ENCODE results near the gene BOK. TPM values are rescaled to one million over a fixed set of nuclear protein-coding genes. Genes with fewer than 3 reads are reported as not detected.

Gene BOK
- total RNA-seq, result 100 to 1,000 TPM in 3 of 6 experiments, 10 to 100 TPM in 3; 50.1 to 119 (median 90.5) TPM
- long read RNA-seq, partial matches to known transcripts, result 10 of 28 reads
- long read RNA-seq, other reads (novel, unspliced or antisense), result 17 of 28 reads

GRCh38 chr2:241558532-241559322 lies at the start of gene BOK:
Gene BOK (plus strand): TSS chr2:241558745. CDS start chr2:241559484, 739 bp downstream.
- H3K4me3 ChIP-seq, result peak within 1 kb of the TSS; percentile 80 to 89 (median 88)
- DNase-seq (peak; percentile 82 to 90 (median 90)), ATAC-seq (peak; percentile 46 to 60 (median 58))
- H3K27ac ChIP-seq, result peak within 1 kb of the TSS; percentile 83 to 97 (median 97)
- intact Hi-C loops (cut with DNase I), result no loop called here
- H3K9me3 ChIP-seq, result no peaks in the 10 kb centered on the region
- peaks cover 0 to 17% (median 8%) of the 10 kb centered on the region in 4 donors for H3K4me1 ChIP-seq
- no peaks in the 10 kb centered on the region for H3K27me3 ChIP-seq
- WGBS (ENCODE audit: insufficient coverage, low coverage, low lambda C conversion rate, missing lambda C conversion rate), result 0% methylated on average over 23 of the region's 98 CpGs
- no peak for TF ChIP-seq CTCF (IDR thresholded peaks at IDR 0.05)
- TF ChIP-seq POLR2A (IDR thresholded peaks at IDR 0.05), result peak; percentile 49
- H3K36me3 ChIP-seq, result peaks cover 0 to 12% (median 4%) of the 10 kb centered on the region in 4 donors

GRCh38 chr2:241509155-241509784 lies 49.3 kb upstream of the BOK start:
- TF ChIP-seq CTCF (IDR thresholded peaks at IDR 0.05) (no peak), POLR2A (IDR thresholded peaks at IDR 0.05) (no peak)
- Histone ChIP-seq H3K27me3 (no peaks in the 10 kb centered on the region), H3K36me3 (no peaks in the 10 kb centered on the region), H3K4me3 (peak overlapping the region; percentile 49 to 91 (median 72)), H3K4me1 (peaks cover 0 to 19% (median 6%) of the 10 kb centered on the region in 4 donors), H3K9me3 (no peaks in the 10 kb centered on the region), H3K27ac (peak overlapping the region; percentile 34 to 61 (median 52))
- DNase-seq (peak in 2 of 3 donors; percentile 50 to 67), ATAC-seq (peak in 1 of 4 donors; percentile 2)
- intact Hi-C loops (cut with DNase I), result no loop called here
- WGBS (ENCODE audit: insufficient coverage, low coverage, low lambda C conversion rate, missing lambda C conversion rate), result 23% methylated on average over 14 of the region's 24 CpGs

GRCh38 chr2:241511091-241511741 lies 47.3 kb upstream of the BOK start:
- Histone ChIP-seq H3K27me3 (no peaks in the 10 kb centered on the region), H3K4me1 (peaks cover 0 to 18% (median 5%) of the 10 kb centered on the region in 4 donors), H3K9me3 (no peaks in the 10 kb centered on the region), H3K27ac (no peak overlapping the region), H3K36me3 (no peaks in the 10 kb centered on the region), H3K4me3 (no peak overlapping the region)
- ATAC-seq (no peak), DNase-seq (no peak)
- intact Hi-C loops (cut with DNase I), result no loop called here
- 95% methylated on average over 6 of the region's 6 CpGs for WGBS (ENCODE audit: insufficient coverage, low coverage, low lambda C conversion rate, missing lambda C conversion rate)
- no peak for TF ChIP-seq POLR2A (IDR thresholded peaks at IDR 0.05)
- TF ChIP-seq CTCF (IDR thresholded peaks at IDR 0.05), result no peak

GRCh38 chr2:241514553-241514952 lies 44.0 kb upstream of the BOK start:
- Histone ChIP-seq H3K4me1 (peaks cover 0 to 1% (median 0%) of the 10 kb centered on the region in 4 donors), H3K4me3 (no peak overlapping the region), H3K36me3 (no peaks in the 10 kb centered on the region), H3K9me3 (no peaks in the 10 kb centered on the region), H3K27ac (no peak overlapping the region), H3K27me3 (no peaks in the 10 kb centered on the region)
- ATAC-seq (peak in 1 of 4 donors; percentile 16), DNase-seq (no peak)
- 73% methylated on average over 3 of the region's 5 CpGs for WGBS (ENCODE audit: insufficient coverage, low coverage, low lambda C conversion rate, missing lambda C conversion rate)
- intact Hi-C loops (cut with DNase I), result no loop called here
- TF ChIP-seq POLR2A (IDR thresholded peaks at IDR 0.05), result no peak
- TF ChIP-seq CTCF (IDR thresholded peaks at IDR 0.05), result no peak
